HepG2 (cell line): ENCODE results near the gene ARAP1. TPM values are rescaled to one million over a fixed set of nuclear protein-coding genes. Genes with fewer than 3 reads are reported as not detected.

Source experiments
- CHD4 ChIP-seq: fragments of 200-600 bp; sonication (generic); IDR thresholded peaks from 2 replicates; pipeline ENCODE4 v1.7.0; 2017; ENCODE audit warnings: mild to moderate bottlenecking, low read length, borderline replicate concordance
- ESRRA ChIP-seq: sonication (generic); formaldehyde crosslinking; IDR thresholded peaks from 2 replicates; pipeline ENCODE4 v1.5.1; 2020; ENCODE audit warnings: mild to moderate bottlenecking, low read depth, missing genetic modification reagents
- KDM1A ChIP-seq: IDR thresholded peaks from 2 replicates; pipeline ENCODE4 v1.6.1; 2016; ENCODE audit warnings: missing compliant biosample characterization
- KLF12 ChIP-seq: sonication (generic); formaldehyde crosslinking; IDR thresholded peaks from 2 replicates; pipeline ENCODE4 v1.4.0; 2020; ENCODE audit warnings: missing genetic modification reagents, borderline replicate concordance
- KLF6 ChIP-seq: IDR thresholded peaks from 2 replicates; pipeline ENCODE4 v1.8.0; 2016; ENCODE audit warnings: missing biosample characterization, missing genetic modification reagents
- PITX1 ChIP-seq: sonication (generic); formaldehyde crosslinking; IDR thresholded peaks from 2 replicates; pipeline ENCODE4 v1.5.1; 2020; ENCODE audit warnings: mild to moderate bottlenecking, missing genetic modification reagents
- RAD51 ChIP-seq: fragments of 450-650 bp; IDR thresholded peaks from 2 replicates; pipeline ENCODE4 v1.6.1; 2016; ENCODE audit warnings: borderline replicate concordance
- SP2 ChIP-seq: sonication (generic); formaldehyde crosslinking; IDR thresholded peaks from 2 replicates; pipeline ENCODE4 v1.5.1; 2020; ENCODE audit warnings: mild to moderate bottlenecking, missing genetic modification reagents
- YEATS2 ChIP-seq: sonication (generic); formaldehyde crosslinking; IDR thresholded peaks from 2 replicates; pipeline ENCODE4 v1.4.0; 2020; ENCODE audit warnings: missing genetic modification reagents, borderline replicate concordance
- ZMYM3 ChIP-seq: sonication (generic); formaldehyde crosslinking; IDR thresholded peaks from 2 replicates; pipeline ENCODE4 v1.5.1; 2020; ENCODE audit warnings: mild to moderate bottlenecking, missing genetic modification reagents
- ZNF788 ChIP-seq: sonication (generic); formaldehyde crosslinking; IDR thresholded peaks from 2 replicates; pipeline ENCODE4 v1.5.0; 2020; ENCODE audit warnings: mild to moderate bottlenecking, missing genetic modification reagents, borderline replicate concordance
- ZSCAN21 ChIP-seq: sonication (generic); formaldehyde crosslinking; IDR thresholded peaks from 2 replicates; pipeline ENCODE4 v1.8.0; 2022; ENCODE audit warnings: mild to moderate bottlenecking, missing genetic modification reagents, moderate library complexity, borderline replicate concordance
- polyA plus RNA-seq, 8 experiments: library from polyadenylated mRNA; depleted of rRNA in 3 of 8; stranded (reverse) in 7 of 8; unstranded in 1 of 8; fragments of >200 nt; fragmentation: Illumina TruSeq in 4 of 8; extraction: Trizol in 4 of 8; gene quantifications; 2 replicates each; pipeline versions ENCODE4 v1.2.1 to v1.2.3, GENCODE V29; 2011 to 2016; ENCODE audit warnings: low read depth in 4 of 8, missing spikeins in 1 of 8, mixed read lengths in 1 of 8; ENCODE audit not compliant: insufficient read depth in 1 of 8
- total RNA-seq, 5 experiments: library from RNA; depleted of rRNA; stranded (reverse); fragments of >200 nt; fragmentation: Illumina TruSeq; extraction: Trizol; gene quantifications; 2 replicates each; pipeline ENCODE4 v1.2.3, GENCODE V29; 2016; ENCODE audit warnings: low read depth in 1 of 5
- TF ChIP-seq, protein P1 (sequence below): sonication (generic); formaldehyde crosslinking; IDR thresholded peaks from 2 replicates; pipeline ENCODE4 v1.8.0; 2022; ENCODE audit warnings: missing genetic modification reagents, mild to moderate bottlenecking, moderate library complexity, borderline replicate concordance
- TF ChIP-seq, protein P2 (sequence below): sonication (generic); IDR thresholded peaks from 2 replicates; pipeline ENCODE4 v1.6.1; 2016; ENCODE audit warnings: low read depth, borderline replicate concordance
- TF ChIP-seq, protein P3 (sequence below): sonication (generic); formaldehyde crosslinking; IDR thresholded peaks from 2 replicates; pipeline ENCODE4 v1.8.0; 2022; ENCODE audit warnings: missing genetic modification reagents, low read depth, mild to moderate bottlenecking, borderline replicate concordance
- TF ChIP-seq, protein P4 (sequence below): sonication (generic); formaldehyde crosslinking; IDR thresholded peaks from 2 replicates; pipeline ENCODE4 v1.4.0; 2020; ENCODE audit warnings: missing genetic modification reagents
- TF ChIP-seq, protein P5 (sequence below): sonication (generic); formaldehyde crosslinking; IDR thresholded peaks from 2 replicates; pipeline ENCODE4 v1.4.0; 2020; ENCODE audit warnings: mild to moderate bottlenecking, missing genetic modification reagents

Gene ARAP1
- total and polyA plus RNA-seq, 2 of the 13 experiments (the other 11 are each of a cell fraction or from before 2014, with no cell fraction given) = 43.2 to 55.5 TPM

DNA sequence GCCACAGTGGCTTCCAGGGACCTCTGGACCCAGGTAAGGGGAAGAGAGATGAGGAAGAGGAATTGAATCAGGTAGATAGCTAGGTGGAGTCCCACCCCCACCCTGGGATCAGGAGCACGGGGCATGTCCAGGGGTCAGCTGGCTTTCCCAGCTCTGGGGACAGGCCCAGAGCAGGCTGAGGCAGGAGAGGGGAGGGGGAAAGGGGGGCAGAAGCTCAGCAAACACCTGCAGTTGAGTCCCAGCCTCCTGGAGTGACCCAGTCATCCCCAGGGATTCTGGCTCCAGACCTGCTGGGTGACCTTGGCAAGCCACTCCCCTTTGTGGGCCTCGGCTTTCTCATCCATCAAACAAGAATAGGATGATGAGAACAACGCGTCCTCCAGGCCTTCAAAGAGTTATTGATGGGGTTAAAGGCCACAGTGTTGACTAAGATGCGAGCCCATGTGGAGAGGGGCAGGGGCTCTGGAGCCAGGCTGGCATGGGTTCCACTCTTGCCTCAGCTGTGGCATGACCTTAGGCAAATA, 25.6 kb upstream of the ARAP1 start (continued):
- TF ChIP-seq KLF12 (CRISPR knock-in tag) = no peak
- peak; percentile 92 for TF ChIP-seq KDM1A (CRISPR knock-in tag)
- TF ChIP-seq, protein P1, sequence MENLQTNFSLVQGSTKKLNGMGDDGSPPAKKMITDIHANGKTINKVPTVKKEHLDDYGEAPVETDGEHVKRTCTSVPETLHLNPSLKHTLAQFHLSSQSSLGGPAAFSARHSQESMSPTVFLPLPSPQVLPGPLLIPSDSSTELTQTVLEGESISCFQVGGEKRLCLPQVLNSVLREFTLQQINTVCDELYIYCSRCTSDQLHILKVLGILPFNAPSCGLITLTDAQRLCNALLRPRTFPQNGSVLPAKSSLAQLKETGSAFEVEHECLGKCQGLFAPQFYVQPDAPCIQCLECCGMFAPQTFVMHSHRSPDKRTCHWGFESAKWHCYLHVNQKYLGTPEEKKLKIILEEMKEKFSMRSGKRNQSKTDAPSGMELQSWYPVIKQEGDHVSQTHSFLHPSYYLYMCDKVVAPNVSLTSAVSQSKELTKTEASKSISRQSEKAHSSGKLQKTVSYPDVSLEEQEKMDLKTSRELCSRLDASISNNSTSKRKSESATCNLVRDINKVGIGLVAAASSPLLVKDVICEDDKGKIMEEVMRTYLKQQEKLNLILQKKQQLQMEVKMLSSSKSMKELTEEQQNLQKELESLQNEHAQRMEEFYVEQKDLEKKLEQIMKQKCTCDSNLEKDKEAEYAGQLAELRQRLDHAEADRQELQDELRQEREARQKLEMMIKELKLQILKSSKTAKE (CRISPR knock-in tag) = peak; percentile 54; the same call in 1 of the 2 replicates
- TF ChIP-seq KLF6 (CRISPR knock-in tag) = no peak
- TF ChIP-seq ZNF788 = no peak
- peak; percentile 43; the same call in 1 of the 2 replicates for TF ChIP-seq ZMYM3 (CRISPR knock-in tag)
- TF ChIP-seq CHD4 = no peak
- TF ChIP-seq, protein P2, sequence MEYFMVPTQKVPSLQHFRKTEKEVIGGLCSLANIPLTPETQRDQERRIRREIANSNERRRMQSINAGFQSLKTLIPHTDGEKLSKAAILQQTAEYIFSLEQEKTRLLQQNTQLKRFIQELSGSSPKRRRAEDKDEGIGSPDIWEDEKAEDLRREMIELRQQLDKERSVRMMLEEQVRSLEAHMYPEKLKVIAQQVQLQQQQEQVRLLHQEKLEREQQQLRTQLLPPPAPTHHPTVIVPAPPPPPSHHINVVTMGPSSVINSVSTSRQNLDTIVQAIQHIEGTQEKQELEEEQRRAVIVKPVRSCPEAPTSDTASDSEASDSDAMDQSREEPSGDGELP = peak; percentile 83; the same call in 1 of the 2 replicates
- TF ChIP-seq, protein P3, sequence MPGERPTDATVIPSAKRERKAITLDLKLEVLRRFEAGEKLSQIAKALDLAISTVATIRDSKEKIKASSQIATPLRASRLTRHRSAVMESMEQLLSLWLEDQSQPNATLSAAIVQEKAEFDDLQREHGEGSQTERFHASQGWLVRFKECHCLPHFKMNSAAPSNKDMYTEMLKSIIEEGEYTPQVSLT = no peak
- TF ChIP-seq, protein P4, sequence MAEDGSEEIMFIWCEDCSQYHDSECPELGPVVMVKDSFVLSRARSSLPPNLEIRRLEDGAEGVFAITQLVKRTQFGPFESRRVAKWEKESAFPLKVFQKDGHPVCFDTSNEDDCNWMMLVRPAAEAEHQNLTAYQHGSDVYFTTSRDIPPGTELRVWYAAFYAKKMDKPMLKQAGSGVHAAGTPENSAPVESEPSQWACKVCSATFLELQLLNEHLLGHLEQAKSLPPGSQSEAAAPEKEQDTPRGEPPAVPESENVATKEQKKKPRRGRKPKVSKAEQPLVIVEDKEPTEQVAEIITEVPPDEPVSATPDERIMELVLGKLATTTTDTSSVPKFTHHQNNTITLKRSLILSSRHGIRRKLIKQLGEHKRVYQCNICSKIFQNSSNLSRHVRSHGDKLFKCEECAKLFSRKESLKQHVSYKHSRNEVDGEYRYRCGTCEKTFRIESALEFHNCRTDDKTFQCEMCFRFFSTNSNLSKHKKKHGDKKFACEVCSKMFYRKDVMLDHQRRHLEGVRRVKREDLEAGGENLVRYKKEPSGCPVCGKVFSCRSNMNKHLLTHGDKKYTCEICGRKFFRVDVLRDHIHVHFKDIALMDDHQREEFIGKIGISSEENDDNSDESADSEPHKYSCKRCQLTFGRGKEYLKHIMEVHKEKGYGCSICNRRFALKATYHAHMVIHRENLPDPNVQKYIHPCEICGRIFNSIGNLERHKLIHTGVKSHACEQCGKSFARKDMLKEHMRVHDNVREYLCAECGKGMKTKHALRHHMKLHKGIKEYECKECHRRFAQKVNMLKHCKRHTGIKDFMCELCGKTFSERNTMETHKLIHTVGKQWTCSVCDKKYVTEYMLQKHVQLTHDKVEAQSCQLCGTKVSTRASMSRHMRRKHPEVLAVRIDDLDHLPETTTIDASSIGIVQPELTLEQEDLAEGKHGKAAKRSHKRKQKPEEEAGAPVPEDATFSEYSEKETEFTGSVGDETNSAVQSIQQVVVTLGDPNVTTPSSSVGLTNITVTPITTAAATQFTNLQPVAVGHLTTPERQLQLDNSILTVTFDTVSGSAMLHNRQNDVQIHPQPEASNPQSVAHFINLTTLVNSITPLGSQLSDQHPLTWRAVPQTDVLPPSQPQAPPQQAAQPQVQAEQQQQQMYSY (CRISPR knock-in tag) = peak; percentile 65
- TF ChIP-seq PITX1 (CRISPR knock-in tag) = peak; percentile 40; the same call in 1 of the 2 replicates
- no peak; the same call in 1 of the 2 replicates for TF ChIP-seq YEATS2 (CRISPR knock-in tag)
- TF ChIP-seq SP2 (CRISPR knock-in tag) = no peak
- TF ChIP-seq, protein P5, sequence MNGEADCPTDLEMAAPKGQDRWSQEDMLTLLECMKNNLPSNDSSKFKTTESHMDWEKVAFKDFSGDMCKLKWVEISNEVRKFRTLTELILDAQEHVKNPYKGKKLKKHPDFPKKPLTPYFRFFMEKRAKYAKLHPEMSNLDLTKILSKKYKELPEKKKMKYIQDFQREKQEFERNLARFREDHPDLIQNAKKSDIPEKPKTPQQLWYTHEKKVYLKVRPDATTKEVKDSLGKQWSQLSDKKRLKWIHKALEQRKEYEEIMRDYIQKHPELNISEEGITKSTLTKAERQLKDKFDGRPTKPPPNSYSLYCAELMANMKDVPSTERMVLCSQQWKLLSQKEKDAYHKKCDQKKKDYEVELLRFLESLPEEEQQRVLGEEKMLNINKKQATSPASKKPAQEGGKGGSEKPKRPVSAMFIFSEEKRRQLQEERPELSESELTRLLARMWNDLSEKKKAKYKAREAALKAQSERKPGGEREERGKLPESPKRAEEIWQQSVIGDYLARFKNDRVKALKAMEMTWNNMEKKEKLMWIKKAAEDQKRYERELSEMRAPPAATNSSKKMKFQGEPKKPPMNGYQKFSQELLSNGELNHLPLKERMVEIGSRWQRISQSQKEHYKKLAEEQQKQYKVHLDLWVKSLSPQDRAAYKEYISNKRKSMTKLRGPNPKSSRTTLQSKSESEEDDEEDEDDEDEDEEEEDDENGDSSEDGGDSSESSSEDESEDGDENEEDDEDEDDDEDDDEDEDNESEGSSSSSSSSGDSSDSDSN = peak; percentile 50
- peak; percentile 87 for TF ChIP-seq ESRRA (CRISPR knock-in tag)
- TF ChIP-seq ZSCAN21 (CRISPR knock-in tag) = peak; percentile 30; the same call in 1 of the 2 replicates
- TF ChIP-seq RAD51 = no peak
